Germinal center (tissue), 1 donor: ENCODE measurements around the gene KBTBD4.
A peak's percentile ranks its signal among the peaks of the same experiment; 100 is the strongest.
"Not testable (repeated sequence)": the region's sequence is repeated elsewhere in the genome, so short reads cannot be mapped to it uniquely, and the experiment has no call there.

Source experiments
- DNase-seq: peaks from one replicate; pipeline ENCODE4 v3.0.0; 2012; ENCODE audit warnings: mixed read lengths, low spot score

The KBTBD4 gene

DNA sequence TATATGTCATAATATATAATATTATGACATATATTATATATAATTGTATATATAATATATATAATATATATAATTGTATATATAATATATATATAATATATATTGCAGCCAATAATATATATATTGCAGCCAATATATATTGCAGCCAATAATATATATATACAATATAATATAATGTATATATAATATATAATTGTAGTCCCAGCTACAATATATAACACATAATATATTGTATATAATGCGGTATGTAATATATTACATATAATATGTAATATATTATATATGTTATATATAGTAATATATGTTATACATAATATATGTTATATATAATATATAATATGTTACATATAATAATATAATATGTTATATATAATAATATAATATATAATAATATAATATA is 20.1 kb downstream of the KBTBD4 start:
- no peak for DNase-seq

DNA sequence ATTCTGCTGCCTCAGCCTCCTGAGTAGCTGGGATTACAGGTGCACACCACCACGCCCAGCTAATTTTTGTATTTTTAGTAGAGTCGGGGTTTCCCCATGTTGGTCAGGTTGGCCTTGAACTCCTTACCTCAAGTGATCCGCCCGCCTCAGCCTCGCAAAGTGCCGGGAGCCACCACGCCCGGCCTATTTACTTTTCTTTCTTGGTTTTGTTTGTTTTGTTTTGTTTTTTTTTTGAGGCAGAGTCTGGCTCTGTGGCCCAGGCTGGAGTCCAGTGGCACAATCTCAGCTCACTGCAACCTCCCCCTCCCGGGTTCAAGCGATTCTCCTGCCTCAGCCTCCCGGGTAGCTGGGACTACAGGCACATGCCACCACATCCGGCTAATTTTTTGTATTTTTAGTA is 21.8 kb downstream of the KBTBD4 start:
- not testable (repeated sequence) for DNase-seq

DNA sequence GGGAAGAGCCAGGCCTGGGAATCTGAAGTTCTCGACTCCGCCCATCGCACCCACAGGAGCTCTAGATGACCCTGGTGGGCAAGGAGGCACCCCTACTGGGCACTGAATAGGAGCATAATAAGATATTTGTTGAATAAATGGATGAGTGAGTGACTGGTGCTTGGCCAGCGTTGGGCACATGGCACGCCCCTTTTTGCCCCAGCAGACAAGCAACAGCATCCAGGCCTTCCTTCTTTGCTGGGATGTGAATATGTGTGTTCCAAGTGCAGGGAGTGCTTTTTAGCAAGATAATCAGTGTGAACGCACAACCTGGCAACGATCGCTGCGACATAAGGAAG is 25.4 kb downstream of the KBTBD4 start:
- no peak for DNase-seq

DNA sequence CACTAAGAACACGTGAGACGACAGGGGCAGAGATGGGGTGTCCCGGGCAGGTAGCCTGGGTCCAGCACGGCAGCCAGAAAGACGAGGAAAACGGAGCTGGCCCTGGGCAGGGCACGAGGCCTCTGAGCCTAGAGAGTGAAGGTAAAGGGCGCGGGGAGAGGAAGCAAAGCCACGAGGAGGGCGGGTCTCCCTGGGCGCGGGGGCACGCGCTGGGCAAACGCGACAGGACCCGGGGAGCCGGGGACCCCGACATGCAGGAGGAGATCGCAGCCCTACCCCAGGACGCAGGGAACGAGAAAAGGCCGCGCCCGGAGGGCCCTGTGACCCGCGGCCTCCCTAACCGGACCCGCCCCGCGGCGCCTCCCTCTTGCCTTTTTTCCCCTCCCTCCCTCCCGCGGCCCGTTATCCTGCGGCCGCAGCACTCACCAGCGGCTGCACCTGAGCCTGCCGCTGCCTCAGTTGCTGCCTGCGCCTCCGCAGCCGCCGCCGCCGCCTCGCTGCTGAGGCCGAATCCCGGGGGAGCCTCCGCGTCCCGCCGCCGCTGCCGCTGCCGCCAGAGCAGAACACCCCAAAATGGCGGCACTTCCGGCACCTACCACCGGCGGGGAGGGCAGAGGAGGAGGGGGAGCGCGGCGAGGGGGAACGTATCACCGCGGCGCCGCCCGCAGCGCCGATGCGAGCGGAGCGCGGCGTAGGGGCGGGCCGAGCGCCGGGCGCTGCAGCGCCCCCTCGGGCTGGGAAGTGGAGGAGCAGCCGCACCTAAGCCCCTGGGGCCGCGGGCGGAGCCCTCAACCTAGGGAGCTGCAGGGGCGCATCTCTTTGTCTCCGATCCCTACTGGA is 26.0 kb downstream of the KBTBD4 start, which contains the start of gene CELF1:
Gene CELF1, minus strand, starts transcription at position 567 of the 840 bp plus-strand sequence. CDS start 53,609 bp downstream, outside the sequence.
- DNase-seq, result peak; percentile 91

DNA sequence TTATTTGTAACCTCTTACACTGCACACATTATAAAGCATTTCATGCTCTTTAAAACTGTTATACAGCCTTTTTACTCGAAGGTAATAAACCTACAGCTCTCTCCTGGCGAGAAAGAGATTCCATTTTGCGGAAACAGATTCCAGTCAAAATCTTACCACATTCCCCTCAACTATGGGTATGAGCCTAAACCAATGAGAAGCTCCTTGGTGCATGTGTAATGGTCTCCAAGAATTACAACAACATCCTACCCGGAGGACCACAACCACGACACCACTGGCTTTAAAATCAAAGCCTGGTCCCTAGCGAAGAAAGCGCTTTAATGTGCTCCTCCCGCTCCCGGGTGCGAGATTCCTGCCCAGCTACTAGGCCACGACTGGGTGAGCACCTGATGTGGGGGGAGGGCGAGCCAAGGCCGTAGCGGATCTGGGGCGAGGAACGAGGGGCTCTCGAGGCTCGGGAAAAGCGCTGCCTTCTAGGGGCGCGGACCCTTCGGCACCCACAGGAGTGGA is 26.7 kb downstream of the KBTBD4 start:
- DNase-seq, result peak; percentile 6

DNA sequence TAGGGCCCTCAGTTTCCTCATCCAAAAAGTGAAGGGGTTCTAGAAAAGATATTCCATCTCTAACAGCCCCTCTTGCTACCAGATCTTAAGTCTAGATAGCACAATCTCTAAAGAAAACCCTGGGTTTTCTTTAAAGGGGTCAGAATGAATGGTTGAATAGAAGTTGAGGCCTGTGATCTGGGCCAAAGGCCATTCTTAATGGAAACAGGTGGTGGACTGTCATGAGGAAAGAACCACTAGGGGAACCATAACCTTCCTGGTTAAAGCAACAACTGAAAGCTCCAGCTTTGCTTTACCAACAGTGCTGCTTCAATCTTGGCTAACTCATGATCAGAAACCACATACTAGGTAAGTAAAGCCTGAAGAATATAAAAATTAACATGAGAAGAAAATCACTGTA is 27.7 kb downstream of the KBTBD4 start:
- peak; percentile 31 for DNase-seq

DNA sequence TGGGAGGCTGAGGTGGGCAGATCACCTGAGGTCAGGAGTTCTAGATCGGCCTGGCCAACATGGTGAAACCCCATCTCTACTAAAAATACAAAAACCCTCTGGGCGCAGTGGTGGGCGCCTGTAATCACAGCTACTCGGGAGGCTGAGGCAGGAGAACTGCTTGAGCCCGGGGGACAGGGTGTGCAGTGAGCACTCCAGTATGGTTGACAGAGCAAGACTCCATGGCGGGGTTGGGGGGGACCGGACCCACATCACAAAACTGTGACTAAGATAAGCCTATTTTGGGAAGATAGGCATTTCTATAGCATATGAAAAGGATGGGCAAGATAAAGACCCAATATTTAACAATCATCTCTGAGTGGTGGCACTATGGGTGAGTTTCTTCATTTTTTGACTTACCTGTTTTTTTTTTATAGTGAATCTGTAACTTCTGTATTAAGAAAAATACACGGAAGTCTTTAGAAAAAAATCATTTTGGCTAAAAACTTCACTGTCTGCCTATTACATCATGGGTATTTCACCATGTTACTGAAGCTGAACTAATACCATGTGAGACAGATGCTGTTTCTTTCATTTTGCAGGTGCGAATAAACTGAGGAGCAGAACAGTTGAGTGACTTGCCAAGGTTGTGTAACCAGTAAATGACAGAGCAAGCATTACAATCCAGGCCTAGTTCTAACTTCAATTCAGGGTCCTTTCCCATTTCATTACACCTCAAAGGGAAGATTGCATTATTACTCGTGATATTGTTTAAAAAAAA is 28.3 kb downstream of the KBTBD4 start:
- DNase-seq, result no peak

DNA sequence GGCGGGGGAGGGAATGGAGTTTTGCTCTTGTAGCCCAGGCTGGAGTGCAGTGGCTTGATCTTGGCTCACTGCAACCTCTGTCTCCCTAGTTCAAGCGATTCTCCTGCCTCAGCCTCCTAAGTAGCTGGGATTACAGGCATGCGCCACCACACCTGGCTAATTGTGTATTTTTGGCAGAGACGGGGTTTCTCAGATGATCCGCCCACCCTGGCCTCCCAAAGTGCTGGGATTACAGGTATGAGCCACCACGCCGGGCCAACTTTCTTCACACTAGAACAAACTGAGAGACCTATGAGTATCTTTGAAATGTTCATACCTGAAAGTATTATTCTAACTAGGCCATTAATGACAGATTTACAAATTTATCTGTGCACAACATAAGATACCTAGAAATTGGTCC is 32.5 kb downstream of the KBTBD4 start:
- DNase-seq, result not testable (repeated sequence)

DNA sequence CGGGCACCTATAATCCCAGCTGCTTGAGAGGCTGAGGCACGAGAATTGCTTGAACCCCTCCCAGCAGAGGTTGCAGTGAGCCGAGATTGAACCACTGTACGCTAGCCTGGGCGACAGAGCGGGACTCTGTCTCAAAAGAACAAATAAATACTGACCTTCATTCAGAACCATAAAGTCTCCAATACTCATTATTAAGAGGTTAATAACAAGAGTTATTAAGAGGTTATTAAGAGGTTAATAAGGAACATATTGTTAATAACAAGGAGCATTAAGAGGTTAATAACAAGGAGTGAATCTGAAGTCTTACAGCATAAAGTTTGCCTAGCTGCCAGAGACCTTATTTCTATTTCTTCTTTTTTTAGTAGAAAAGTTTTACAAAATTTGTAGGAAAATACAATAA is 33.5 kb downstream of the KBTBD4 start:
- DNase-seq, result no peak

DNA sequence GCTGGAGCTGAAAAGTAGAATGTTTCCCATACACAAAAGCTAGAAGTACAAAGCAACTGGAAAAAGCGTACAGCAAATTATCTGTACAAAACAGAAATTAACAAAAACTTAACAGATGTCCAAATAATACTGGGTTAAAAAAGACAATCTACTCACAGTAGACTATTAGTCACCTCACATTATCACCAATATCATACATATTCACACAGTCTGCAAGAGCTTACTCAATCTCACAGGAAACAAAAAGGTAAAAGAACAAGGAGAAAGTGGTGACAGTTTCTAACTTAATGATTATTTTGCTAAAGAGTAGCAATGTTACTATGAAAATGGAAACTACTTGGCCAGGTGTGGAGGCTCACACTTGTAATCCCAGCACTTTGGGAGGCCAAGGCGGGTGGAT is 37.7 kb downstream of the KBTBD4 start:
- DNase-seq, result no peak

DNA sequence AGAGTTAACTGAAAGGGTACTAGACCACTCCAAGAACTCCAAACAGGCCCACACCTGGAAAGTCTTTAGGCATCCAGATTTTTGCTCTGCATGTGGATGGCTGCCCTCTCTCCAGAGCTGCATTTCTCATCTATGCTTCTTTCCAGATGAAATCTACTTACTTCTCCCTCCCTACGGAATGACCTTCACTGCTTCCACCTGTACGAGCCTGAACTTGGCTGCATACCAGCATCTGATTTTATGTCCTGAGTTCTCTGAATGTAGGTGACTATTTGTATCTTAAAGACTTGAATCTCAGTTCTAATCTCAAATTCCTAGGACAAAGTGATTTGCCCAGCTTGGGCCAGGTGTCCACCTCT is 39.1 kb downstream of the KBTBD4 start:
- DNase-seq, result no peak

DNA sequence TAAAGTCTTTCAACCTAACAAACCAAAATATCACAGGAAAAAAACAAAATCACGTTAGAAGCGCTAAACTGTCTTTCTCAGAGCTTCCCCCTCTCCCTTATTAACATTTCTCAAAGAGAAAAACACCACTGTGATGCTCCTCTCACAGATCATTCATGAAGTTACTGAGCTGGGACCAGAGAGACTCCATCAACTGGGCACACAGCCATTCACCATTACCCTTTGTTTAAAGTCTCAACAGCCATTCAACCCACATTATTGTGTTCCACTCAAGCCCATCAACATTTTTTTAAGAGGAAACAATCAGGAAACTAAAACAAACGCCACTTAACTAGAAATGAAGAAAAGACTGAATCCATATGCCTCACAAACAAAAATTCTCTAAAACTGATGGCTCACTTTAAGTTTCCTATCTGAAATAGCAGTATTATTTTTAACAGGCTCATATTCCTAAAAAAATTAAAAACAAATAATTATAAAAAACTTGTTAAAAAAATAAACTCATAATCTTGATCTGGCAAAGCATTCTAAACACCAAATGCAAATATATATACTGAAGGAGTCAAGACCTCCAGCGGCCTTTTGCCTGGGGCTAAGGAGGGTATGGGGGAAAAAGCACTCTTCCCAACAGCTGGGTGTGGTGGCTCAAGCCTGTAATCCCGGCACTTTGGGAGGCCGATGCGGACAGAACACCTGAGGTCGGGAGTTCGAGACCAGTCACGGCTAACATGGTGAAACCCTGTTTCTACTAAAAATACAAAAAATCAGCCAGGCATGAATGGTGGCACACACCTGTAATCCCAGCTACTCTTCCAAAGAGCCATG is 39.8 kb downstream of the KBTBD4 start:
- no peak for DNase-seq

DNA sequence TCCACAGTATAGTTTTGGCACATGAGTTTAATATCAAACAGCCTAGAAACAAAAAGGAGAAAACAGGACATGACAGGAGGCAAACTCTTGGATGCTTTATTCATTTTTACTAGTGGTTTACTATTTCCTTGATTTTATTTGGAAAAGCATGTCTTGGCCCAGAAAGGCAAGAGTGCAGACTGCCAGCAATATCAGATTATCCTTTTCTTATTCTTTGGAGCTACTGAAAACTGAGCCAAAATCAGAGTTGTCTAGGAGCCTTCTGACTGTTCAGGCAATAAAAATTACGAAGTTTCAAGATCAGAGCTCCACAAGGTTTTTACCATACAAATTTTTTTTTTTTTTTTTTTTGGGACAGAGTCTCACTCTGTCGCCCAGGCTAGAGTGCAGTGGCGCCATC is 41.9 kb downstream of the KBTBD4 start:
- no peak for DNase-seq

DNA sequence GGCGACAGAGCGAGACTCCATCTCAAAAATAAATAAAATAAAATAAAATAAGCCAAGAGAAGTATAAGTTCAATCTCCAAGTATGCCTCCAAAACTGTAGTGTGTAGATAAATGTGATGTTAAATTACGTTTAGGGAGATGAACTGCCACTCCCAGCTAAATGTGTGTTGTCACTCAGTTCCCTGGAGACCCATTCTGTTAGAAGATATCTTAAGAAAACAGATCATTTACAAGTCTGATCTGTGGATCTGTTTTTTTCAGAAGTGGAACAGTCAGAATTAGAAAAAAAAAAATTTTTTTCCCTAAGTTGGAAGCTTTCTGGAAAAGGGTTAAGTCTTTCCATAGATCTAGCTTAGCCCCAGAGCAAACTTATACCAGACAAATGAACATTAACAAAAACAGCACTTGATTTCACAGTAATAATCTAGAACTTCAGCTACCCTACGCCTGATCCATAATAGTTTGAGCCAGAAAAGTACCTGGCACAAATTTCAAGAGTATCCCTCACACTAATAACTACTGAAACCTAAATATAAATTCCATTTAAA is 44.0 kb downstream of the KBTBD4 start:
- DNase-seq, result no peak

DNA sequence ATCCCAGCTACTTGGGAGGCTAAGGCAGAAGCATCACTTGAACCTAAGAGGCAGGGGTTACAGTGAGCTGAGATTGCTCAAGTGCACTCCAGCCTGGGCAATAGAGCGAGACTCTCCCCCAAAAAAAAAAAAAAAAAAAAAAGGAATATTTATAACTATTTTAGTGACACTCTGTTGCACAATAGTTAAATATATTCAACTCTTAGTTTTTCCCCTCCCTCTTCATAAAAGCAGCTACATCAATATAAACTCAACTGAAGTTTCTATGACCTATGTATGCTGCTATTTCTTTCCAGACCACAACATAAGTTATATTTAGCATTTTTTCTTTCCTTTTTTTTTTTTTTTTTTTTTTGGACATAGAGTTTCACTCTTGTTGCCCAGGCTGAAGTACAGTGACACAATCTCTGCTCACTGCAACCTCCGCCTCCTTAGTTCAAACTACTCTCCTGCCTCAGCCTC is 45.0 kb downstream of the KBTBD4 start:
- DNase-seq, result no peak

DNA sequence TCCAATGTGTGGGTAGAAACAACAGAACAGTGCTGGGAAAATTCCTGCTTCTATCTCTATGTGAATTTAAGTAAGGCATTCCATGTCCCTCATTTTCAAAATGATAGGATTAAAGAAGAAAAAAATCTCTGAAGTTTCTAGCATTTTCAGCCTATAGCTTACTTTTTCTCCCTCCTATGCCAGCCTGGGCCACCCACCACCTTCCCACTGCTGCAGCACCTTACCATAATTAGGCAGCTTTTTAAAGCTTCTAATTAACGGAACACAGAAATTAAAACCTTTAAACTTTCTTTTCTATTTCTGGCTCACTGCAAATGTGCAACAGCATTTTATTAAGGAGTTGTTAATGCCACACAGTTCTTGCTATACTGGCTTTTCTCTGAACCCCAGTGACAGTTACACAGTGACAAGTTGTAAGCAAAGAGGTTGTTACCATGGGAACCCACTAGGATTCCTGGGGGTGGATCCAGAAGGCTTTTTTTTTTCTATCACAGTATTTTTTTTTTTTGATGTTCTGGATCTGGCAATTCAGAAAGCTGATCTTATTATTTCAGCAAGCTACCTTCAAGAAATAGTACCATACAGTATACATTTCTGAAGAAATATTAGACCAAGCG is 46.1 kb downstream of the KBTBD4 start:
- no peak for DNase-seq

DNA sequence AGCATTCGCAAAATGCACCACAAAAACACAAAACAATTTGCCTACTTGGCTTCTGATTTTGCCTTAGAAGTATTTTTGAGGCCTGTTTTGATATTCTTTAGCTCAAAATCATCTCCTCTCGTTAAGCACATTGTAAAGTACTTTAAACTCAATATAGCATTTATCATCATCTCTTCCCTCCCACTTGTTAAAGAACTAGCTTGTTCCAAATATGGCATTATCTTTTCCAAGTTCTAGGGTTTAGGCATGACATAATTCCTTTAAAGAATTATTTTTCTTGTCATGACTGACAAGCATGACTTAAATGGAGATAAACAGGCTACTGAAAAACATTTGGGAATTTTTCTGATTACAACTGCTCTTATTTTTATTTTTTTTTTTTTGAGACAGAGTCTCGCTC is 47.1 kb downstream of the KBTBD4 start:
- DNase-seq, result no peak

DNA sequence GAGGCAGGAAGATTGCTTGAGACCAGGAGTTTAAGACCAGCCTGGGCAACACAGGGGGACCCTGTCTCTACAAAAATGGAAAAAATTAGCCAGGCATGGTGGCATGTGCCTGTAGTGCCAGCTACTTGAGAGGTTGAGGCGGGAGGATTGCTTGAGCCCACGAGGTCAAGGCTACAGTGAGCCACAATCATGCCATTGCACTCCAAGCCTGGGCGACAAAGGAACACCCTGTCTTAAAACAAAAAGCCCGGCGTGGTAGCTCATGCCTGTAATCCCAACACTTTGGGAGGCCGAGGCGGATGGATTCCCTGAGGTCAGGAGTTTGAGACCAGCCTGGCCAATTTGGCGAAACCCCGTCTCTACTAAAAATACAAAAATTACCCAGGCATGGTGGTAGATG is 48.0 kb downstream of the KBTBD4 start:
- DNase-seq, result not testable (repeated sequence)

DNA sequence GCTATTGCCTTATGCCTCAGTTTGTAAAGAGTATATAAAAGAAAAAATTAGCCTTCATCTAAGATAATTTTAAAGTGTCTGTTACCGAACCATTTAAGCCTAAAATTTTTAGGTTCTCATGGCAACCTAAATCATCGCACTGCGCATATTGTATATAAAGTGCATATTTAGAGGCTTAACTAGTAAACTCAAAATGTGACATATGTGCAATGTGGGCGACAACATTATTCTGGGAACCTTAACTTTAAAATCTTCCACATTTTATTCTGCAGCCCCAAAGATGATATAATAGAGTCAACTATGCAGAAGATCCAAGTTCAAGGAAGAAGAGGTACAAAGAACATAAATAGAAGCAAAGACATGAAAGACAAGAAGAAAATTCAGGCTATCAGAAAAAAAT is 48.8 kb downstream of the KBTBD4 start:
- DNase-seq, result no peak

DNA sequence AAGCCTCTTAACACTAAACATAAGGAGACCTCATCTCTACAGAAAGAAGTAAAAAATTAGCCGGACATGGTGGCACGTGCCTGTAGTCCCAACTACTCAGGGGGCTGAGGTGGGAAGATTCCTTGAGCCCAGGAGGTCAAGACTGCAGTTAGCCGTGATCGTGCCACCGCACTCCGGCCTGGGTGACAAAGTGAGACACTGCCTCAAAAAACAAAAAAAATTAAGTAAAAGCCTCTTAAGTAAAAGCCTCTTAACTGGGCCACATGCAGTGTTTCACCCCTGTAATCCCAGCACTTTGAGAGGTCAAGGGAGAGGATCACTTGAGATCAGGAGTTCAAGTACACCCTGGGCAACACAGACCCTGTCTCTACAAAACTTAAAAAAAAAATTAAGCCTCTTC is 51.6 kb downstream of the KBTBD4 start:
- DNase-seq, result no peak

DNA sequence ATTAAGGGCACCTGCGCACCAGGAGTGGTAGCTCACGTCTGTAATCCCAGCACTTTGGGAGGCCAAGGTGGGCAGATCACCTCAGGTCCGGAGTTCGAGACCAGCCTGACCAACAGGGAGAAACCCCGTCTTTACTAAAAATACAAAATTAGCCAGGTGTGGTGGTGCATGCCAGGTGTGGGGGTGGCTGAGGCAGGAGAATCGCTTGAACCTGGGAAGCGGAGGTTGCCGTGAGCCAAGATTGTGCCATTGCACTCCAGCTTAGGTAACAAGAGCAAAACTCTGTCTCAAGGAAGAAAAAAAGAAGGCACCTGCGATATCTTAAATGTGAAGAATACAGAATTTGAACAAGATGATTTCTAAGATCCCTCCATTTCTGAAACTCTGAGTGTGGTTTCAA is 52.7 kb downstream of the KBTBD4 start:
- DNase-seq, result not testable (repeated sequence)
